ENCODE results near the gene KCNK2. TPM values are rescaled to one million over a fixed set of nuclear protein-coding genes. Genes with fewer than 3 reads are reported as not detected.
"Not testable (repeated sequence)": the region's sequence is repeated elsewhere in the genome, so short reads cannot be mapped to it uniquely, and the experiment has no call there.

KCNK2 gene
- total RNA-seq, 1 experiment from 2014 or later: 1.3 TPM

DNA sequence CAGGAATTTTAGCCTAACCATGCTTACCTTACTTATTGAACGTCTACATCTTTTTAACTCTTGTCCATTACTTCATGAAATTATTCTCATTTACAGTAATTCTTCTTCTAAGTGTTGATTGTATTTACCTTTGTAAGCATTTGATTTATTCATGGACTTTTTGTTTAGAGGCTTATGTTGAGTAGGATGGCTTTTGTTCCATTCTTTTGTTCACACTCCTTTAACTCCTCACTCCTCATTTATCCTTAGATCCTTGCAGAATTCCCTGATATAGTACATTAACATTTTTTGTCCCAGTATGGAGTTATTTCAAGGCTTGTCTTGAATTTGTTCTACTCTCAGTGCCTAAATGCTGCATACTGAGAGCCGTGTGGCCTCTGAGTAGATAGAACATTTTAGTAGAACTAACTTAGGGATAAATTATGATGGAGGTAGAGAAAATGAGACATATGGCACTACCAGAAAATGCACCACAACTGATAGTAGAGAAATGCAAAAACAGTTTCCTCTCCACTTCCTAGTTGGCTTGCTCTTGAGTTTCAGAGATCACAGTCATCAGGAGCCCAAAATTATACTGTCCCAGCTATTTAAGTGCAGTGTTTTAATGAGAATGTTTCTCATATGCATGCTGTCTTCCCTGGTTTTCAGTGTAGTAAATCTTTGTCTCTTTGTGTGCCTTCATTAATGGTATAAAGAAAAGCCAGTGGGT lies 69.5 kb downstream of the KCNK2 start:
- no peak for DNase-seq (ENCODE audit: low read depth)

DNA sequence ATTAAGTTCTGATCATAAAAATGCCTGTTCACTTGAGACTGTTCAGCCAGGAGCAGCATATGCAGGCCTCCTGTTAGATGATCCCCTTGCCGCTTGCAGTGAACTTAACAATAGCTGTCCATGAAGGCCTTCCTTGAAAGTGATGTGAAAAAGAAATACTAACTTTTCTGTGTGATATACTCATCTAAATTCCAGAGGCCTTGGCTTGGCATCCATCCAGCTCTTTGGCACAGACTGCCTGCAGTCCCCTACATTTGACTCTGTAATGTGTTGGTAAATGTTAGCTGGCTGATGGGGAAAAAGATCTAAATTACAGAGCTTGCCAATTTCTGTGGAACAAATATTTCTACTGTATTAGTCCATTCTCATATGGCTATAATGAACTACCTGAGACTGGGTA lies 73.7 kb downstream of the KCNK2 start:
- no peak for DNase-seq (ENCODE audit: low read depth)

DNA sequence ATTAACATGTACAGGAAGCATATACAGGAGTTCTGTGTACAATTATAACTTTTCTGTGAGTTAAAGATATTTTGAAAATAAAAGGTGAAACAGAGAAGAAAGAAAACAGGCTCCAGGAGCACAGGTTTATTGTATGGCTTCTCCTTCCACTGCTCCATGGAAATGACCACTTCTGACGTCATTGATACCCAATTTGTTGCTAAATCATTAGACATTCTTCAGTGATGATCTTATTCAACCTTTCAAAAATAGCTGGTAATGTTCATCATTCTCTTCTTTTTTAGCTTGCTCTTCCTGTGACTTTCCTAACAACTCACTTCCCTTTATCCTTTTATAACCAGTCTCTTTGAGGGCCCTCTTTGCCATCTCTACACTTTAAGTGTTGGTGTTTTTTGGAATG lies 77.8 kb downstream of the KCNK2 start:
- DNase-seq (ENCODE audit: low read depth): no peak

DNA sequence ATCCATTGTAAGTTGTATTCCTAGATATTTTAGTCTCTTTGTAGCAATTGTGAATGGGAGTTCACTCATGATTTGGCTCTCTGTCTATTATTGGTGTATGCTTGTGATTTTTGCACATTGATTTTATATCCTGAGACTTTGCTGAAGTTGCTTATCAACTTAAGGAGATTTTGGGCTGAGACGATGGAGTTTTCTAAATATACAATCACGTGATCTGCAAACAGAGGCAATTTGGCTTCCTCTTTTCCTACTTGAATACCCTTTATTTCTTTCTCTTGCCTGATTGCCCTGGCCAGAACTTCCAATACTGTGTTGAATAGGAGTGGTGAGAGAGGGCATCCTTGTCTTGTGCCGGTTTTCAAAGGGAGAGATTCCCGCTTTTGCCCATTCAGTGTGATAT lies 80.6 kb downstream of the KCNK2 start:
- not testable (repeated sequence) for DNase-seq (ENCODE audit: low read depth)

DNA sequence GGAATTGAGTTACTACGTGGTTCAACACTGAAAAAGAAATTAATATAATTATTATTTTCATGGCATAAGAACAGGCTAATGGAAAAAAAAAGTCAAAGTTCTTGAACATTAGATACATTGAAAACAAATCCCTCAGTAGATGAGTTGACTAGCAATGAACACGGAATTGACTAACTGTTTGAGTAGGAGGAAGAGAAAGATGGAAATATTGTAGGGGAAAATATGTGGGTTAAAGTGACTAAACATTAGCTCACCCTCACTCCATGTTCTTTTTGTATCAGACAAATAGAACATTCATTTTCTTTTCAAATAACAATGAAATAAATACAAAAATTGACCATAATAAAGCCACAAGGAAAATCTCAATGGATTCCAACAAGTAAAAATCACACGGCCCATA lies 84.3 kb downstream of the KCNK2 start:
- DNase-seq (ENCODE audit: low read depth): no peak

DNA sequence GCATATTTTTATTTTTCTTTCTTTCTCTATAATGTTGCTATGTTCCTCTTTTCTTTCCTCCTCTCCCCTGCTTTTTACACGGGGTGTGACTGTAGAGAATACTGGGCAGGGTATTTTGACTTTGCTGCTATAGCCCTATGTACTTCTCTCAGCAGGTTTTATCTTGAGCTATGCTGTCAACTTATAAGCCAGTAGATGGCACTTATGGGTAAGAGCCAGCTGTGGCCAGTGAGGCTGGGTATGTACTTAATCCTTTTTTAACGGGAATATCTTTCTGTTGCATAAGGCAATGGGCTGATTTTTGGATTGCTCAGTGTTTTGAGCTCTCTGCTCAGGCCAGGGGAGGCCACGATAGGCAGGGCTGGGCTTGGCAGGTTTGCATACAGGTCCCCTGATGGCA lies 99.0 kb downstream of the KCNK2 start:
- no peak for DNase-seq (ENCODE audit: low read depth)

DNA sequence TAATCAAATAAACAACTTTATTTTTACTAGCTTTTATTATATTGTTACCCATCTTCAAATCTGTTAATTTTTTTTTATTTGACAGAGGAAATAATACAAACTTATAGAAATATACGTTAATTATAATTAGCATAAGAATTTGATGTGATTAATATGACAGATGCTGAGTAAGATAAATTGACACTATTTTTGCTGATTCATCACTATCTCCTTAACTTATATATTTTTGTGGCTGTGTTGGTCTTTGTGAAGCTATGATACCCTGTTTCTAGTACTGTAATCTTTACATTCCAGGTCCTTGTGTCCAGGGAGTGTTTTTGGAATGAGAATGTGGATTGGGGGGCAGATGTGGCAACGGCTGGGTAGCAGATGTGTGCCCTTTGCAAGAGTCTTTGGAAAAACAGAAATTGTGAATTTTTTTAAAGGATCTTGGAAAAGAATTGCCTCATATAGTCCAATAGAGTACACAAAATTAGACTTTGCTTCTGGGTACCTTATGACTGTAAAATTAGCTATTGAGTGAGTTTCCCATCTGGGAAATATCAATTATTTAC lies 102.6 kb downstream of the KCNK2 start:
- DNase-seq (ENCODE audit: low read depth): no peak

DNA sequence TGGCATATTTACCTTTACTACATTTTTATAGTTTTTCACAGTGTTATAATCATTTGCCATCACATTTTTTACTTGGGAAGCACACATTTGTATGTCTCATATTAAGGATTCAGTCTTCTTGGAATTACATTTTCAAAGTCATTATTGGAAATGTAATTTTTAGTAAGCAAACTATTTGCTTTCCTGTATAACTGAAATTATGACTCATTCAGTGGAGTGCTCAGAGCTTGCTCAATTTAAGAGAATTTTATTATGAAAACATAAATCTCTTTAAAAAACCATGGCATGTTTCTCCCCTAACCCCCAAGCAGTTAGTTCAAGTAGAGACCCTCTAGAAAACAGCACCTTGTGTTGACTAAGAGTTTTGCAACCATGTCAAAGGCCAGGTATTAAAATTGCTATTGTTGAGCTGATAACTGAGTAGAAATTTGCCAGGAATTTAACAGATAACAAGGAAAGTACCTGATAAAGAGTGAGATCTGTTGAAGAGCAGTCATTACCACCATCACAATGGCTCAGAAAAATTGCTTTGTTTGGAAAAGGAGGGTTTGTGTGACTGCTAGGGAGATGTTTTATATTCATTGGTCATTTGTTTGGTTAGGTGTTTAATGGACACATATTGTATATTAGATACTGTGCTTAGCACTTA lies 105.9 kb downstream of the KCNK2 start:
- DNase-seq (ENCODE audit: low read depth): no peak

DNA sequence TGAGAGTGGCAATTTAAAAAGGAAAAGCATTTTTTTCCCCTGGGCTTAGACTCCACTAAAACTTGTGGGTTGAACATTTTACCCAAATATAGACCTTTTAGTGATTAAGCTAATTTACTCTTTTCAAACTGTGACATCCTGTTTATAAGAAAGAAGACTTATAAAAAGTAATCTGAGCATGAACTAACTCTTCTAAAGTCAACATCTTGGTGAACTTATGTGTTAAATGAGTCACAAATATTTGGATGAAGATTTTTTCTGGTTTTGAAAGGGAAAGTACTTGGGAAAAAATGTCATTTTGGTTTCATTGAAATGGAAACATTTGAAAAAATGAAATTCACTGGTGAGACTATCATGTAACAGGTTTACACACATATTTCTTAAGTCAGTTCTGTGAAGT lies 109.8 kb downstream of the KCNK2 start:
- no peak for DNase-seq (ENCODE audit: low read depth)

DNA sequence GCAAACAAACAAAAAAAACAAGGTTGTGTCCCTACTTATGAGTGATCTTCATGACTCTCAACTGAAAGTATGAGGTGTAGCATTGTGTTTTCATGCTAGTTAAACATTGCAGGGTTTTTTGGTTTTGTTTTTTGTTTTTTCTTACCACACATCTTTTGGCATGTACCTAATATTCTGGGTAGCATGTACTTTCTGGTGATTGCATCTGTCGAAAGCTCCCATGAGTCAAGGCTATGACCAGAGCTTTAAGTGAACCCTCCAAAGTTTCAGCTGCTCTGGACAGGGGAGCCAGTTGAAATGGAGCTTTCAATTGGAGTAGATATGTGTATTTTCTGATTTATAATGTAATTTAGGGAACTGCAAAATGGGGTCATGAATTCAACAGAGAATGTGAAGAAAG lies 115.5 kb downstream of the KCNK2 start:
- DNase-seq (ENCODE audit: low read depth): no peak

DNA sequence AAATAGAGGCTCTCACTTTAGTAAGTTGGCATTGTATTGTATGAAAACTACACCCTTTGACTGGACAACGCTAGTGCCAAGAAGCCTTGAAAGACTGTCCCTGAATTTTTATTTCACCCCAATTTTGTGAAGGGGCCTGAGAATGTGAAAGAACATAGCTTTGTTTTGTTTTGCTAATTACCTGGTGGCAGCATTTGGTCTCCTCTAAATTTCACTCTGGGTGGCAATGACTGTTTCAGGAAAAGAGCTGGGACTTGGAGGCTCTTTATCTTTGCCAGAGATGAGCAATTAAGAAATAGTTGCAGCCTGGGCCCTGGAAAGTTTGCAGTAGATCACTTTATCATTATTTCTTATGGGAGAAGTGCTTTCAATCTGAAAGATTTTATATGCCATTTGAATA lies 117.6 kb downstream of the KCNK2 start:
- no peak for DNase-seq (ENCODE audit: low read depth)

DNA sequence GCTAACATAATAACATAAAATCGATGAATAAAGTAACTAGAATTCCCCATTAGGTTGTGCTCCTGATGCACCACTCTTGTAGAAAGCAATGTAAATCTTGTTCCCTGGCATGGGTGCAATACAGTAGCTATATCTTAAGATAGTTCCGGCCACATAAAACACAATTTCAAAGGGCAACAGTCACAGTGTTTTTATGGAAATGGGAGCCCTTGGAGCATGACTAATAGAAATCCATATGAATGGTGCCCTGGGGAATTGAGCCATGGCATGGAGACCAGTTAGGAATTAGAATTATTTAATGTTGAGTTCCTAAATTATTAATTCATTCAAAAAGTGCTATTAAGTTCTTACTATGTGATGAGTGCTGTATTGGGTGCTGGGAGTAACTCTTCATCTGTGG lies 118.7 kb downstream of the KCNK2 start:
- DNase-seq (ENCODE audit: low read depth): no peak

DNA sequence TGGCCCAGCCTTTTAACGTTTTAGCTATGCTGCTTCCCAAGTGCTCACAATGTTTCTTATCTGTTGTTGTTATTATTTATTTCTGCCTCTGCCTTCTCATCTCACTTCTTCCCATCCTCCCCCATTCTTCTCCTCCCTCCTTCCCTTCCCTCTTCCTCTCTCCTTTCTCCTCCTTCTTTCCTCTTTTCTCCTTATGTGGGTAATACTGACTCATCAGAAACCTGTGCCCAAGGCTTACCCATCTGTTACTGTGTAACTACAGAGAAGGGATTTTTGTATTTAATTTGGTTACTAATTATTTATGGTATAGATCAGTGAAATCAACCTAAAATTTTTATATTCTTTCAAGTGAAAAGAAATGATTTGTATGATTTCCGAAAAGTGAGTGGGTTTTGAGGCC lies 120.3 kb downstream of the KCNK2 start:
- DNase-seq (ENCODE audit: low read depth): no peak

DNA sequence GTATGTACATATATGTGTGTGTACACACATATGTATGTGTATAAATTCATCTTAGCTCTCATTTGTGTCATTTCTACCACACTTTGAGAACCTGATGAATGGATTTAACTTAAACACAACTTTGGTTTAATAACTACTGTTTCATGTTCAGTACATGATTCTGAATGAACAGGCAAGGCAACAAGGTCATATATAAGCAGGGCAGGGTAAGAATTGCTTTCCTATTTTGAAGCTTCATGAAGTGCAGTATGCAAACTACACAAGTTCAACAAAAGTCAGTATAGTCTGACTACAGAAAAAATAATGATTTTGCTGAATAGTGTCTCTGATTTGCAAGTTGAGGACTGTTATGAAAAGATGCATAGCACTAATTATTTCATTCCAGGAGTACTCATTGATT lies 127.6 kb downstream of the KCNK2 start:
- no peak for DNase-seq (ENCODE audit: low read depth)

DNA sequence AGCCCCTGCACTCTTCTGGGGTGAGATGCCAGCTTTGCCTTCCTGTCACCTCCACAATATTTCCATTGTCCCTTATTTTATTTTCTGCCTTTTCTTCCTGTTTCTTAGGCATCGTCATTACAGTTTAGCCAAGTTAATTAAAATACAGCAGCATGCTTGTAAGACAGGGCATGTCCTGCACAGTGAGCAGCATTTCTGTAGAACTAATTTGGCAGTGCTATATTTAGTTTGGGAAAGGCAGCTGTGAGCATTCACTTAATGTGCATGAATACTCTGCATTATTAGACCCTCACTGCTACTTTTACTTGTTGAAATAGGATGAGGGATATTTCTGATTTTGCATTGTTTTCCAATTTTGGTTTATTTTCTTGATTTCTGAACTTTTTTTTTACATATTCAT lies 133.3 kb downstream of the KCNK2 start:
- no peak for DNase-seq (ENCODE audit: low read depth)

DNA sequence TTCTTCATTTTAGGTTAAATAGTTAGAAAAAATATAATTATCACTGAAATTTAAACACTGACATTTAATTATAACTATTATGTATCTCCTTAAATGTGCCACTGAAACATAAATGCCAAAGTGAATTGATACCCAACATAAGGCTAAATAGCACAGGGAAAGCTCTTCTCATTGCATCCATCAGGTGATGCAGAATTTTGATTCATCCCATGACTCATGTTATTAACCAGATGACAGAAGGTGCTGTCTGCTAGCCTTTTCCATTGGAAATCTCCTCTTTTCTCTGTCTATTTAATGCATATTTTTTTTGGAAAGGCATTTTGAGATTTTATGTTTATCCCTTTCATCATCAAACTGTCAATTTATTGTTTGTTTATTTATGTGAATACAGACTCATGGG lies 136.8 kb downstream of the KCNK2 start:
- DNase-seq (ENCODE audit: low read depth): no peak

DNA sequence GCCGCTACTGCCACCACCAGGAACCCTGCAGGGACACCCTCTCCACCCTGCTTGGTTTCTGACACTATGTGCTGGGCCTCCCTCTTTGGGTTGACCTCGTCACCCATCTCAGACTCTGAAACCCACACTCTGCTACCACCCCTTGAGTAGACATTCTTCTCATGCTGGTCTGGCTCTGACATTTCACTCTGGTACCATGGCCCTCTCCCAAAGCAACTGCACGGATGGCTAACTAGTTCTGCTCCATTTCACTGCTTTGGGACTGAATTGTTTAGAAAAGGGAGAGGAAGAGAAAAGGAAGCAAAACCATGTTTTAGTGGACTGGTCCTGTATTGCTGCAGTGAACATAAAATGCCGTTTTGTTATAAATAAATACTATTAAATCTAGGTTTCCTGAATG lies 137.8 kb downstream of the KCNK2 start:
- DNase-seq (ENCODE audit: low read depth): no peak

DNA sequence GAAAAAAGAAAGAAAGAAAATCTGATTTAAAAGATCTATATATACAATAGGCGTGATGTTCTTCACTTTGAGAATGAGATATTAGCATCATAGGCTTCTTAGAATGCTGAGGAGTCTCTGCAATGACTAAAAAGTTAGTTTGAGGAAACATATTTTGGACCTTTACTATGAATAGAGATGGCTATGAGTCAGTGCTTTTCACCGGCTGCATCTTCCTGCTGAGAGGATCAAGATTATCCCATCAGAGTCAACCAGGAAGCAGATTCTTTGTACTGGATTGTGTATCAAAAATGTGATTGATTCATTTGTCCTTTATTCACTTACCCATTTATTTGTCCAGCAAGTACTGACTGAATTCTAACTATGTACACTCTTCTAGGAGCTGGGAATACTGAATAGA lies 144.2 kb downstream of the KCNK2 start:
- DNase-seq (ENCODE audit: low read depth): no peak

DNA sequence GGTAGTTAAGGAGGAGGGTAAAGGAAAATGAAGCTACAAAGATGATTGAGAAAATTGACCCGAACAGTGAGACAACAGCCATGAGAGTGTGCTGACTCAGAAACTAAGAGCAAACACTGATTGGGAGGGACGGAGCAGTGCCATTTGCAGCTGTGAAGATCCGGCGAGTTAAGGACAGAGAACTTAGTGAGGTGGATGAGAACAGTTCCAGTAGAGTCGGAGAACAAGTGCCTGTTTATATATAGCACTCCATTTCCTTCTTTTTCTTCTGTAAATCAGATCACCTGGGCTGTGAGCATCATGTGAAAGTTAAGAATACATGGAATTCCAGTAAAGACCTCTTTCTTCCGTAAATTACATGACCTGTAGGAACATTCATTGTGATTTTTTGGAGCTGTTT lies 145.7 kb downstream of the KCNK2 start:
- DNase-seq (ENCODE audit: low read depth): peak; percentile 20

DNA sequence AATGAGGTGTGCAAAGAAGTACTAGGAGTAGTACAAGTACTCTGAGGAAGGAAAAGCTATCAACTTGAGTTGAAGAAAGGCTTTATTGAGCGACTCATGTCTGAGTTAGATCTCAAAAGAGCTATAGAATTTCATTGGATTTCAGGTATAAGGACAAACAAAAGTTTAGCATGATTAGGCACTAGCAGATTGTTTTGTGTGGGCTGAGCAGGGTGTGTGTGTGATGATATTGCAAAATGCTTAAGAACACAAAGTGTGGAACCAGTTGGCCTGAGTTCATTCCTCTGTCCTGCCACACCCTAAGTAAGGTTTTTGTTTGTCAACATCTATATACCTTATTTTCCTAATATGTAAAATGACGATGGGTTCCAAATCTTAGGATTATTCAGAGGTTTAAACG lies 158.9 kb downstream of the KCNK2 start:
- no peak for DNase-seq (ENCODE audit: low read depth)

DNA sequence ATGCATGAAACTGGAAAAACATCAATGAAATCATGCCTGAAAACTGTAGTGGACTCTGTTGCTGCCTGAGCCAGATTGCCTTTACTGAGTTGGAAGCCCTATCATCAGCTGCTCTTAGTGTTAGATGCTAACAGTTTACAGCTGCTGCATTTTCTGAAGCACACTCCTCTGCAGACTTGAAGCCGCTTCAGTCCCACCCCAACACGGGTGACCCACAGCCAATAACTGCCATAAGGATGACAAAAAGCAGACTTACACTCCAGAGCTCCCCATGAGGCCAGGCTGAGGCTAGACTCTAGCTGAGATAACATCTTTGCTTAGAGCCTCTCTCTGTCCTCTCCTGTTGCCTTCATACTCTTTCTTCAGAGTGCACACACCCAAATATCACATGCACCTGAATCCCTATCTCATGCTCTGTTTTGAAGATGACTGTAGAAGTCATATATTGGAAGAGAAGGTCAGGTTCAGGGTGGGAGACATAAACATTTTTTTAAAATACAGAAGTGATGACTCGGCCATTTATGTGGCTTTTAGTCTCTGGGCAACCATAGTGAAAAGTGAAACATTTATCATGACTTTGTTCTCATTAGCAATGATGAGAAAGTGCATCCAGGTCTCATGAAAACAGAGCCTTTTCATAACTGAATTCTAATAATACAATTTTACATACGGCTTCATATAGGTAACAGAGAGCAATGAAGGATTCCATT lies 161.0 kb downstream of the KCNK2 start:
- no peak for DNase-seq (ENCODE audit: low read depth)

DNA sequence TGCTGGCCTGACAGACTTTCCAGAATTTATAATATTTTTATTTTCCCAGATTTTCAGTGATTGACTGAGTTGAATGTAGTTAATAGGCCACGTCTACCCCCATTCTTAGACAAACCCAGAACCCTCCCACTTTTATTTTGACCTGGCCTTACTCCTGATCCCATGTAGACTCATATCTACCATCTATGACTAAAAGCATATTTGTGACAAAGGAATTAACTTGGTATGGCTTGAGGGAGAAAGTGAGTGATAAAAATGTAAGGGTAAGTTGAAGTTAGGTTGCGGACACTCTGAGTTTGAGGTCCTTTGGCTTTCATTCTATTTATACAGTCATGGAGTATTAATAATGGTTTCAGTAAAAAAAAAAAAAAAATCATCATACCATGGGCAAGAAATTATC lies 168.4 kb downstream of the KCNK2 start:
- no peak for DNase-seq (ENCODE audit: low read depth)

DNA sequence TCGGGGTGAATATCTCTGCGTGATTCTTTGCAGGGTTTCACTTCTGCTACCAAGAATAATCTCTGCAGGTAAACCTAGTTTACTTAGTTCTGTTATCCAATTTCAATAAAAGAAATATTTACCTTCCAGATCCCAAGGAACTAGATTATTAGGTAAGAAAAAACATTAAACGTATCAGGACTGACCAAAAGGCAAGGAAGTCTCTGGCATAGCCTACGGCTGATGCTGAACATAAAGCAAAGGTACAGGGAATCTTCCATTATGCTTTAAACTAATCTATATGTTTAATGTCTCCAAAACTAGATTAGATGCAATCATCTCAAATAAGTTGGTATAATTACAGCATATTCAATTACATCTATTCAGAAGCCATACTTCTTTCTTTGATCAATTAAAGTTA lies 168.9 kb downstream of the KCNK2 start:
- no peak for DNase-seq (ENCODE audit: low read depth)
